EL (cell line): ENCODE measurements around the gene INPP5F.
A peak's percentile ranks its signal among the peaks of the same experiment; 100 is the strongest.
"Not testable (repeated sequence)": the region's sequence is repeated elsewhere in the genome, so short reads cannot be mapped to it uniquely, and the experiment has no call there.

Experiments
- DNase-seq: peaks from one replicate; pipeline ENCODE4 v3.0.0-alpha.2; 2016

The INPP5F gene

DNA sequence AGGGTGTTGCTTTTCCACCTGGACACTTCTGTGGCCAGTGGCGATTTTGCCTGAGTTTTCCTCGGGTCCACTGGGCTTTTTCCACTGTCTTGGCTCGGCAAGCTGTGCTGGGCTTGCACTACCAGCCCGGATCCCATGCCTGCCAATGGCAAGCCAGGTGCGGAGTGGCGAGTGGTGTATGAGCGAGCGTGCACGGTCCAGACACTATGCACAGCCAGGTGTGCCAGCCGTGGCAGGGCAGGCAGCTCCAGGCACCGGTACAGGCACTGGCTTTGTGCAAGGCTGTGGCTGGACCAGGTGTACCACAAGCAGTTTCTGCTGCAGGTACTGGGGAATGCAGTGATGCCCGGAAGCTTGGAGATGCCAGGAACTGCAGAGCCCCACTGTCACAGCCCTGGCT, 22.1 kb downstream of the INPP5F start:
- no peak for DNase-seq

DNA sequence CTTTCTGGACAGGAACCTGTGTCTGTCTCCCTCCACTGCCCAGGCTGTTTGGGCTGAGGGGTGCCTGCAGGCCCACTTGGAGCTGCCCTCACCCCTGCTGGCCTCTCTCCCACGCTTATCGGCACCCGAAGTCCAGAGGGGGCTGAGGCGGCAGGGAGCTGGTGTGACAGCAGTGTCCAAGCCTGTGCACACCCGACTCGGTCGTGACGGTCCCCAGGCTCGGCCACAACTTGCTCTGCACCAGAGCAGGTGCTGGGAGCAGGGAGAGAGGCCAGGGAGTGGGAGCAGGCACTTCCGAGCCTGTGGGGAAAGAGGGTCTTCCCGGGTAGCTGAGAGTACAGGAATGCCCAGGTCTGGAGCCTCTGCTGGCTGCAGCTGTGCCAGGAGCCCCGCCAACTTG, 23.0 kb downstream of the INPP5F start:
- no peak for DNase-seq

DNA sequence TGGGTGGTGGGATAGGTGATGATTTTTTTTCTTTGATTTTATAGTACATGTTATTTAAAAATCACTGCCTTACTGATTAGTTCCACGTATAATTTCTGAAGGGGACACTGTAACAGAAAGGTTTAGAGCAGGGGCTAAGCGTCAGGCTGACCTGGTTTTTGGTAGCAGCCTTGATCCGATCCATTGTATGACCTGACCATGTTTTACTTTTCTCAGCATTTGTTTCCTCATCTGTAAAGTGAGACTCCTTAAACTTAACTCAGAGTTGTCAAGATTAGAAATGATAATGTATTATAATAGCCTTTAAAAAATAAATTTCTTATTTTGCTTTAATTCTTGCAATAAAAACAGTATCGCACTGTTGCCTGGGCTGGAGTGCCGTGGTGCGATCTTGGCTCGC, 23.6 kb downstream of the INPP5F start:
- DNase-seq = no peak

DNA sequence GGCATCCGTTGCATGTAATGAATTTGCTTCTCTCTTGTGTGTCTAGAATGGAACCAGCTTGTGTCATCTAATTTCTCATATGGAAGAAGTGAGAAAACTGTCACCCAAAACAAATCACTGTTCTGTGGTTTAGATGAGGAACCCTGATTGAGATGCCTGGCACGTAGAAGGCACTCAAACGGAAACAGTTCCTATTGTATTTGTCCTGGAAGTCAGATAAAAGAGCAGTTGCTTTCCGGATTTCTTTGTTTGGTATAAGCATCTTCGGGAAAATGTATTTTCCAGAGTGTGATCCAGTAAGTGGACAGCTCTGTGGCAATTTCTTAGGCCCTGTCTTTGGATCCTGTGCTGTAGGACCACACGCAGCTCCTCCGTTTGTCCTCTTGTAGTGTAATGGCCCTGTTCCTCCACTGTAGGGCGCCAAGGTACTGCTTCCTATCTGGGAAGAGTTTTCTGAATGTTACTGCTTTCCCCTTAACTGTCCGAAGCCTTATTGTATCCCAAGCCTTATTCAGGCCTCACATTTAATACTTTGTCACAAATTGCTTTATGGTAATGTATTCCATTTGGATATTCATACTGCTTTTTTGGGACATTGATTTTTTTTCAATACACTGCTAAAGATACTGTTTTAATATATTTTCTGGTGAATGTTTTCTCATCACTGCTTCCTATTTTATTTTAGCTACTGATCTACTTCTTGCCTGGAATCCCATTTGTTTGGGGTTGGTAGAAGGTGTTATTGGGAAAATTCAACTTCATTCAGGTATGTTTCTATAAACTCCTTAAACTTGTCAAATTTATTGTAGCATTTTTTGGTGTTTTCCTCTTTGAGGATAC, 24.8 kb downstream of the INPP5F start:
- peak; percentile 76 for DNase-seq

DNA sequence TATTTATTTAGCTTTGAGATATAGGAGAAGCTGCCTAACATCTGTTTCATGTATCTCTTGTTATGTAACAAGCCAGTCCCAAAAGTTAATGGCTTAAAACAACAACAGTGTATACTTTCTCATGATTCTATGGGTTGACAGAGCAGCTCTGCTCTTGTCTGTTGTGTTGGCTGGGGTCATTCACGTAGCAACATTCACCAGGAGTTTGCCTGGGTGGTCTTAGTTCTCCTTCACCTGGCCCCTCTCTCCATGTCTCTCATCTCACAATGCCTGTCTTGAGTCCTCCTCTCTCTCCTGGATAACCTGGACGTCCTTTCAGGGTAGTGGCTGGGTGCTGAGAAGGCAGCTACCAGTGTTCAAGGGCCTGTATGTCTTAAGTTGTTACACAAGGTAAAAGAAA, 27.5 kb downstream of the INPP5F start:
- DNase-seq = no peak

DNA sequence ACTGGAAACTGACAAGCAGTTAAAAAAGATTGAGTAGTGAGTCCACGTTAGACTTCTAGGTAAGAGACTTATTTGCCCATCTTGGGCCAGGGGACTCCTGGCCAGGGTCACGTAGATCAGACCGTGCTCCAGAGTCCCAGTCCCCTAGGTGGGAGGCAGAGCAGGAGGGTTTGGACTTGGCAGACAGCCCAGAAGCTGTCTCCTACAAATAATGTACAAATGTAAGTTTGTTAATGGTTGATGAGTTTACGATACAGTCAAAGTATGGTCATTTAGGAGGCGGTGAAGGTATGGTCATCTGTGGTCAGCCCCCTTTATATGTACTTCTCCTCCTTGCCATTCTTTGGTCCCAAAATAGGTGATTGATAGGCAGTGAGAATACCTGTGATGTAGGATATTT, 28.2 kb downstream of the INPP5F start:
- no peak for DNase-seq

DNA sequence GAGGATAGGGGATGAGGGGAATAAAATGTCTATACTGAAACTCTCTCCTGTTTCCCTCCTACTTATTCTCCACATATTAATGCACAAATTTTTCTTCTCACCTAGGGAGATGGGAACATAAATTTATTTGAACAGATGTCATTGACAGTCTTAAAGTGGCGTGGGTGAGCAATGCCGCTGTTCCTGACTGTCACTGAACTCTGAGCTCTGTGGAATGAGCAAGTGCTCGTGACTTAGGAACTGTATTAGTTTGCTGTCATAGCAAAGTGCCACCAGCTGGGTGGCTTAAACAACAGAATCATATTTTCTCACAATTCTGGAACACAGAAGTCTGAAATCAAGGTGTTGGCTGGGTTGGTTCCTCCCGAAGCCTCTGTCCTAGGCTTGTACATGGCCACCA, 29.1 kb downstream of the INPP5F start:
- DNase-seq = no peak

DNA sequence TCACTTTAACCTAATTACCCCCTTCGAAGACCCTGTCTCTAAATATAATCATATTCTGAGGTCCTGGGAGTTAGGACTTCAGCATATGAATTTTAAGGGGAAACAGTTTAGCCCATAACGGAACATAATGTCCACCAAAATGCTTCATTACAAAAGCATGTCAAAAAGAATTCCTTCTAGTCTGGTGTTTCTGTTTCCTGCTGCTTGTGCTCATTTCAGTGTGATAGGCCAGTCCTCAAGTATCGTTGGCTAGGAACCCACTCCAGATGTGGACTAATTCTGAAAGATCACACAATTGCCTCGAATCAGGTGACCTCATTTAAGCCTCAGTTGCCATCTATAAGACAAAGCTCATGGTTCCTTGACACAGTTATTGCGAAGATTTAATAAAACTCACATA, 29.6 kb downstream of the INPP5F start:
- DNase-seq = peak; percentile 35

DNA sequence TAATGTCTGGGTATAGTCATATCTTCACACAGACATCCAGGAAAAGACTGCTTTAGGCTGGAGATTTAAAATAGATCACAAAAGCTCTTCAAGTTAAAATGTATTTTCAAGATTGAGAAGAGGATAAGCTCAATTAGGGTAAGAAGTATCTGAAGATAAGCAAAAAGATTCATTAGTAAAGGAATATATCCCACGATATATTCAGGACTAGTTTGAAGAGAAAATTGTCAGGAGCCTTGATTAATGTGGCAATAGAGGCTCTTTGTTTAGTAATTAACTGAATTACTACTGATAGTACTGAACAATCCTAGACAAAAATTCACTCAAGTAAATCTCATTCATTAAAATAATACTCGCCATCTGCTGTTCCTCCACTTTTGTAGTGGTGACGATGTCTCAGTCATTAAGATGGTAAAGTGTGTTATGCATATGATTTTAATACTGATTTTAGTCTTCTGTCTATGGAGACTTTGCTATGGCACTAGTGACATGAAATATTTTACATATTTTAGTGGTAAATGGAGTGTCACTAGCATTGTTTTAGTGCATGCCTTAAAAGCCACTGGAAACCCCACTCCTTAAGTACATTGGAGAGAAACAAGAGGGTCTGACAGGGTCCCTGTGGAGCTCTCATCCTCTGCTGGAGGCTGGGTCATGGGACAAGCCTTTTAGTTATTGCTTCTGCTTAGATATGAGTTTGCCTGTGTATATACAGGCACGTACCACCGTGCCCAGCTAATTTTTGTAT, 32.8 kb downstream of the INPP5F start:
- no peak for DNase-seq

DNA sequence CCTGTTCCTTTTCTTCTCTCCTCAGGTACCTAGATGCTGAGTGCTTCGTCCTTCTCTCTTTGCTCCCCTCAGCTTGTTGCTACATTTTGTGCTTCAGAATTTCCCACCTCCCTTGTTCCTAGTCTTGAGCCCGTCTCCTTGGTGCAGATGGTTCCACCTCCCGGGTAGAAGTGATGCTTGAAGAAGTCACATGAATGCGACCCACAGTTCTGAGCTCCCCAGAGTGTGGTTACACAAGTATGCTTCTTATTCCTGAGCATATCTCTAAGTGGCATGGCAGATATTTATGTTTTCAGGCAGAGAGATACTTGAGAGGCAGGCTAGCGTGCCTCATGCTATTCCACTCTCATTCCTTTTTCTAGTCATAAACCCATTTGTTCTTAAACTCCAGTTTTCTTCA, 34.0 kb downstream of the INPP5F start:
- peak; percentile 12 for DNase-seq

DNA sequence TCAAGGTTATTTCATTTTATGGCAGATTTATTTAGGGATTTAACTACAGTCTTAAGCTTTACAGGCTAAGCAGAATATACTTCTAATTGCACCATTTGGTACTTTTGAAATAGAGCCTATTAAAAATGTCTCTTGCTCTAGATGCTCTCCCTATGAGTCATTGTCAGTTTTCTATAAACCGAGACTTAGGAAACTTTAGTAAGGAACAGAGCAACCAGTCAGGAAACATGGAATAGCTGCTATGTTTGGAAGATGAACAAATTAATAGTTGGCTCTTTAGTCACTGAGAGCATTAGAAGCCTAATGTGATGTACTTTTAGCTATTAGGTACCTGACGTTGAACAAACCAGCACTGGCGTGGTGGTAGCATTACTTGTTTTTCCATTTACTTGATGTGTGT, 35.3 kb downstream of the INPP5F start:
- peak; percentile 85 for DNase-seq

DNA sequence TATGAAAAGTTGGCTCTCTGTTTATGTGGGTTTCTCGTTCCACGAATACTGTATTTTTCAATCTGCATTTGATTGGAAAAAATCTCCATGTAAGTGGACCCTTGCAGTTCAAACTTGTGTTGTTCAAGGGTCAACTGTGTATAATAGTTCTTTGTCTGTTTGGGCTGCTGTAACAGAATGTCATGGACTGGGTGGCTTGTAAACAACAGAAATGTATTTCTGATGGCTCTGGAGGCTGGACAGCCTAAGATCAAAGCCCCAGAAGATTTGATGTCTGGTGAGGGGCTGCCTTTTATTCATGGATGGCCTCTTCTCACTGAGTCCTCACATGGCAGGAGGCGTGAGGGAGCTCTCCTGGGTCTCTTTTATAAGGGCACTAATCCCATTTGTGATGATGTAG, 36.2 kb downstream of the INPP5F start:
- no peak for DNase-seq

DNA sequence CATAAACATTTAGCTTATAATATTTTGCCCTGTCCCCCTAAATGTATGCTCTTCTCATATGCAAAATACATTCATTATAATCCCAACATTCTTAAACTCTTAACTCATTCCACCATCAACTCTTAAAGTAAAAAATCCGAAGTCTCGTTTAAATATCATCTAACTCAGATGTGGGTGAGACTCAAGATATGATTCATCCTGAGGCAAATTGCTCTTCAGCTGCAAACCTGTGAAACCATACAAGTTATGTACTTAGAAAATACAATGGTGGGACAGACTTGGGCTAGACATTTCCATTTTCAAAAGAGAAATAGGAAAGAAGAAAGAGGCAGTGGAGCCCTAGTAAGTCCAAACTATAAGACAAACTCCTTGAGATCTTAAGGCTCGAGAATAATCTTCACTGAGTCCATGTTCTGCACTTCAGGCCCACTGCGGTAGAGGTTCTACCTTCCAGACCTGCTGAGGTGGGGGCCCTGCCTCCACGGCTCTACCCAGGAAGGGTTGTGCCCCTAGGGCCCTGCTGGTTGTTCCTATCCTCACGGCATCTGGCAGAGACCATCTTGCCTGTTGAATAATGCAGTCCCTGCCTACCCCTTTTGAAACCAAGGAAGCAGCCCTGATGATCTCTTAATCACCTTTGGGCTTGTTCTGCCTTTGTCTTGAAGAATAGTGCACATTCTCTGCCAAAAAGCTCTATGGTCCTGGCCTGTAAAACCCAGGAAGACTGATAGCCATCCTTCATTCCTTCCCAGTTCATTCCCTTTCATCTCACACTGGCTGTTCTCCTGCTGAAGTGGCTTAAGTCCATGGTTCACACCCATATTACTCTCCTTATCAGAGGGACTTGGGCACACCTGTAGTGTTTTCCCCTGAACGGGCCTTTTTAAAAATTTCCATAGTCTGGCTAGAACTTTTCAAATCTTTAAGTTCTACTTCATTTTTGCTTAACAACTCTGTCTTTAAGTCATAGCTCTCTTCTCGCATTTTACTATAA, 37.3 kb downstream of the INPP5F start:
- DNase-seq = peak; percentile 56

DNA sequence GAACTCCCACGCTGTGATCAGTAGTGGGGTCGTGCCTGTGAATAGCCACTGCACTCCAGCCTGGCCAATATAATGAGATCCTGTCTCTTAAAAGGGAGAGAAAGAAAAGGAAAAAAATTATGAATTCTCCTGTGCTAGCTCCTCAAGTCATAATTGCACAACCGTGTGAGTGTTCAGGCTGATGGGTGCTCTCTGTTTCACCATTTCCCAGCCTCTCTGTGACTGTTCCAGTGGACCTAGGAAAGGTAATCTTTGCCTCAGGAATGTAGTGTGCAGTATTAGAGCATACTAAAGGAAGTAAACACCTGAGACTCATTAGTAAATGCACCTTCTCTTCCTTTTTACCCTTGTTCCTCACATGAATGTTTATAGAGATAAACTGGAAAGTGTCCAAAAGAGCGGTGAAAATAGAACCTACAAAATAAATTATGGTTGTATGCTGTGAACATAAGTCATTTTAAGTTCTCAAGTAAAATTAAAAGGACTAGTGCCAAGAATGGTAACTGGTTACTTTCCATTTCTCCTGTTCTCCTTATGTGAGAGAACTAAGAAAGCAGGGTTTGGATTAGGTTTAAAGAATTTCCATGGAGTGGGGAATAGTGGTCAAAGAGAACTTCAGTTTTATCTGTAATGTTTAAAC, 42.7 kb downstream of the INPP5F start:
- no peak for DNase-seq

DNA sequence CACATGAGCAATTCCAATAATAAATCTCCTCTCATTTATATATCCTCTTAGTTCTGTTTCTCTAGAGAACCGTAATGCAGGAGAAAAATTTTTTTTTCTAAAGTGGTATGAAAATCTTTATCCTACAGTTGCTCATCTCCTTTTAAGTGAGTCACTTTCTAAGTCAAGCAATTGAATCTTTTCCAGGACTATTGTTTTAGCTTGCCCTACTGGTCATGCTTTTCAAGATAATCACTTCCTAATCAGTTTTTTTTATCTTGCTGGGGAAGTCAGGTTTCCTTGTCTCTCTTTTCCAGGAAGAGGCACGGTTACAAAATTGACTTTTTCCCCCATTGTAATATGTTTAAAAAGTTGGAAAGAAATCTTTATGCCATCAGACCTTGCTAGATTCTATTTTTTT, 44.0 kb downstream of the INPP5F start:
- peak; percentile 78 for DNase-seq

DNA sequence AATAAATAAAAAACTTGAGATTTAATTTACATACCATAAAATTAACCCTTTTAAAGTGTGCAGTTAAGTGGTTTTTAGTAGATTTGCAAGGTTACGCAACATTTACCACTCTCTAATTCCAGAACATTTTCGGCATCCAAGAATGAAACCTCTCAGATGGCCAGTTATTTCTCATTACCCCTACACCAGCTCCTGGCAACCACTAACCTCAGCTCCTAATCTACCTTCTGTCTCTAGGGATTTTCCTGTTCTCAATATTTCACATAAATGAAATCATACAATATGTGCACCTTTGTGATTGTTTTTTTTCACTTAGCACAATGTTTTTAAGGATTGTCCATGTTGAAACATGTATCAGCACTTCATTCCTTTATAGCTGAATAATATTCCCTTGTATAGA, 45.1 kb downstream of the INPP5F start:
- DNase-seq = peak; percentile 29

DNA sequence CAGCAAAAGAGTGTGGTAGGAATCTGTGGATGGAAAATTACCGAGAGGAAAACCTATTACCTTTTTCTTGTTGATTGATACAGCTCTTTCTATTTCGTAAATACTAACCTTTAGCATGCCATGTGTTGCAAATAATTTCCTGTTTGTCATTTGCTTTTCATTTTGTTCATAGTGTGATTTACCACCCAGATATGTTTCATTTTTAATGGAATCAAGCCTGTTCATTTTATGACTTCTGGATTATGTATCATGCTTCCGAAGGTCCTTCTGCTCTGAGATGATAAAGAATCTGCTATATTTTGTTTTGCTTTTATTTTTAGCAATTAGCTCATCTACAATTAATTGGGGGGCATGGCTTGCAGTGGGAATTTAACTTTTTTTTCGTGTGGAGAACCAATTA, 46.5 kb downstream of the INPP5F start:
- DNase-seq = no peak

DNA sequence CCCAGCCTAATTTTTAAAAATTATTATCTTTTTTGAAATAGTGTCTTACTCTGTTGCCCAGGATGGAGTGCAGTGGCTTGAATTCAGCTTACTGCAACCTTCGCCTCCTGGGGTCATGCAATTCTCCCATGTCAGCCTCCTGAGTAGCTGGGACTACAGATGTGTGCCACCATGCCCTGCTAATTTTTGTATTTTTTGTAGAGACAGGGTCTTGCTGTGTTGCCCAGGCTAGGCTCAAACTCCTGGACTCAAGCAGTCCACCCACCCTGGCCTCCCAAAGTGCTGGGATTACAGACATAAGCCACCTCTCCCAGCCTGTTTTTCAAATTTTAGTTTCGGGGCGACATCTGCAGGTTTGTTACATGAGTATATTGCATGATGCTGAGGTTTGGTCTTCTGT, 47.2 kb downstream of the INPP5F start:
- DNase-seq = not testable (repeated sequence)

DNA sequence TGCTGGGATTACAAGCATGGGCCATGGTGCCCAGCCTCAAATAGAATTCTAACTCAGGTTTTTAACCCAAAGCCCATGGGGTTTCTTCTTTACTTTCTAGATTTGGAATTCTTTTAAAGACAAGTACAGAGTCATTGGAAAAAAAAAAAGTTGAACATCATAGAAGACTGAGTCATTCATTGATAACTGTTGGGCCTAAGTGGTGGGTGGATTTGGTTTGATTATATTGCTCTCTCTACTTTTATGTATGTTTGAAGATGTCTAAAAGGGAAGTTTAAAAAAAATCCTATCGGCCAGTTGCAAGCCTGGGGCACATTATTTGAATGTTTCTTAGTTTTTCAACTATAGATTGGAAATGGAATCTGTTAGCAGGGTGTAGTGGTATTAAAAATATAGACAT, 49.7 kb downstream of the INPP5F start:
- no peak for DNase-seq

DNA sequence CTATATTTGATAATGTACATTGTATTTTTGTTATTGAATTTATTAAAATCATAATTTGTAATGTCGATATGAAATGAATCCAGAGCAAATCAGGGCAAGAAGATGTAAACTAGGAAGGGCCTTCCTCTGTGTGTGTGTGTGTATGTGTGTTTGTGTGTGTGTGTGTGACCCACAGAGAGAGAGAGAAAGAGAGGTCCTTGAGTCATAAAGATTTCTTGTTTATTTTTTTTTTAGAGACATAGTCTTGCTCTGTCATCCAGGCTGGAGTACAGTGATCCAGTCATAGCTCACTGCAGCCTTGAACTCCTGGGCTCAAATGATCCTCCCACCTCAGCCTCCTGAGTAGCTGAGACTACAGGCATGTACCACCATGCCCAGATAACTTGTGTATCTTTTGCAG, 50.7 kb downstream of the INPP5F start:
- DNase-seq = peak; percentile 42

DNA sequence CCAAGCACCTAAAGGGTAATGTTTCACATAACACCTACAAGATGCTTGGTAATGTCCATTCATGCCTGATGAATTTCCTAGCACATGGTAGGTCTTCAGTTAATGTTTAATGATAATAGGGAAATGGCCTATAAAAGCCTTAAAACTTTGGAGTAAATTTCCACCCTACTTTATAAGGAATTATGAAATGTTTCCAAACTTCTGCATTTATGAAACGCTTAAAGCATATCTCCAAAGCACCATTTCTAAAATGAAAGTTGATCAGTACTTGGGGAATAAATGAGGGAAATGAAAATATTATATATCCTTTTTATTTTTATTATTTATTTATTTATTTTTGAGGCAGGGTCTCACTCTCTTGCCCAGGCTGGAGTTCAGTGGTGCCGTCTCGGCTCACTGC, 51.8 kb downstream of the INPP5F start:
- DNase-seq = no peak

DNA sequence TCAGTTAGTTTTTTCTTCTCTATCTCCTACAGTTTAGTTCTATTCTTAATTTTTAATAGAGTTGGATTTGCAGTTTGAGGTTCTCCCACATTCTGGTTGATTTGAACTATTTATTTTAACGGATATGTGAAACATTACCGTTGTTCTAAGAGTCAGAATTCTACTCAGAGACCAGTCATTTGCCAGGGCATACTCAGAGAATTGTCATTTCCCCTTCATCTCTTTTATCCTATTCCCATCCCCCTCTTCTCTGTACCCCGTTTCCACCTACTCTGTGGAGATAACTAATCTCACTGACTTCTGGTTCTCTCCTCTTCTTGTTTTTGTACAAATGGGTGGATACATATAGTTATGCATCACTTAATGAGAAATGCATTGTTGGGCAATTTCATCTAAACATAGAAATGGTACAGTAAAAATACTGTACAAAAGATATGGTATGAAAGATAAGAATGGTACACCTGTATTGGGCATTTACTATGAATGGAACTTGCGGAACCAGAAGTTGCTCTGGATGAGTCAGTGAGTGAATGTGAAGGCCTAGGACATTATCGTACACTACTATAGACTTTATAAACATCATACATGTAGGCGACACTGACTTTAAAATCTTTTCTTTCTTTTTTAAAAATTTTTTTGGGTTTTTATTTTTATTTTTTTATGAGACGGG, 53.1 kb downstream of the INPP5F start:
- no peak for DNase-seq
